ENCODE data around the gene ZNF28.
"Not testable (repeated sequence)": the region's sequence is repeated elsewhere in the genome, so short reads cannot be mapped to it uniquely, and the experiment has no call there.

The ZNF28 gene

GRCh38 chr19:52821204-52821960, at the start of gene ZNF28:
Gene ZNF28, minus strand, starts transcription at chr19:52821633. Its CDS starts 3,675 bp downstream, at chr19:52817958.
- peak; percentile 3 to 31 (median 7) for DNase-seq (ENCODE audit: low read depth in 2 of 3, low spot score in 2 of 3)

- not testable (repeated sequence) for DNase-seq (ENCODE audit: low read depth in 2 of 3, low spot score in 2 of 3)
Observed at GRCh38 chr19:52868031-52868430, 46.6 kb upstream of the ZNF28 start.

GRCh38 chr19:52857378-52858191, 36.2 kb upstream of the ZNF28 start, which contains the start of gene ZNF468:
Gene ZNF468, minus strand, starts transcription at chr19:52857619. Its CDS starts 3,347 bp downstream, at chr19:52854272.
- peak; percentile 40 to 52 (median 46) for DNase-seq (ENCODE audit: low read depth in 2 of 3, low spot score in 2 of 3)

- DNase-seq (ENCODE audit: low read depth in 2 of 3, low spot score in 2 of 3) = peak in 1 of 3 experiments; percentile 1
Observed at GRCh38 chr19:52856540-52857377, 35.3 kb upstream of the ZNF28 start.

- DNase-seq (ENCODE audit: low read depth in 2 of 3, low spot score in 2 of 3) = not testable (repeated sequence)
Observed at GRCh38 chr19:52847352-52847751, 25.9 kb upstream of the ZNF28 start.

GRCh38 chr19:52840825-52841465, 19.5 kb upstream of the ZNF28 start:
- DNase-seq (ENCODE audit: low read depth in 2 of 3, low spot score in 2 of 3) = not testable (repeated sequence)

GRCh38 chr19:52834289-52834688, 12.9 kb upstream of the ZNF28 start:
- not testable (repeated sequence) for DNase-seq (ENCODE audit: low read depth in 2 of 3, low spot score in 2 of 3)

GRCh38 chr19:52833541-52833940, 12.1 kb upstream of the ZNF28 start:
- DNase-seq (ENCODE audit: low read depth in 2 of 3, low spot score in 2 of 3) = not testable (repeated sequence)

- DNase-seq (ENCODE audit: low read depth in 2 of 3, low spot score in 2 of 3) = not testable (repeated sequence)
Observed at GRCh38 chr19:52829866-52830265, 8.4 kb upstream of the ZNF28 start.

- no peak for DNase-seq (ENCODE audit: low read depth in 2 of 3, low spot score in 2 of 3)
Observed at GRCh38 chr19:52825765-52826164, 4.3 kb upstream of the ZNF28 start.

GRCh38 chr19:52823676-52824075, 2.2 kb upstream of the ZNF28 start:
- DNase-seq (ENCODE audit: low read depth in 2 of 3, low spot score in 2 of 3) = no peak

- DNase-seq (ENCODE audit: low read depth in 2 of 3, low spot score in 2 of 3) = not testable (repeated sequence)
Observed at GRCh38 chr19:52820472-52821203, 795 bp downstream of the ZNF28 start.

- no peak for DNase-seq (ENCODE audit: low read depth in 2 of 3, low spot score in 2 of 3)
Observed at GRCh38 chr19:52809801-52810200, 11.6 kb downstream of the ZNF28 start.

GRCh38 chr19:52799950-52800640, 21.3 kb downstream of the ZNF28 start:
- DNase-seq (ENCODE audit: low read depth in 2 of 3, low spot score in 2 of 3) = not testable (repeated sequence)

- DNase-seq (ENCODE audit: low read depth in 2 of 3, low spot score in 2 of 3) = no peak
Observed at GRCh38 chr19:52789440-52789839, 32.0 kb downstream of the ZNF28 start.

GRCh38 chr19:52786464-52787354, 34.7 kb downstream of the ZNF28 start, which contains the start of gene ZNF600:
Gene ZNF600, minus strand, starts transcription at chr19:52786791. Its CDS starts 7,903 bp downstream, at chr19:52778888.
- peak; percentile 28 to 41 (median 40) for DNase-seq (ENCODE audit: low read depth in 2 of 3, low spot score in 2 of 3)

- peak in 1 of 3 experiments; percentile 1 for DNase-seq (ENCODE audit: low read depth in 2 of 3, low spot score in 2 of 3)
Observed at GRCh38 chr19:52786078-52786463, 35.4 kb downstream of the ZNF28 start.

GRCh38 chr19:52785506-52785905, 35.9 kb downstream of the ZNF28 start:
- DNase-seq (ENCODE audit: low read depth in 2 of 3, low spot score in 2 of 3) = no peak
